Measurements from ENCODE around the gene ABI3. TPM values are rescaled to one million over a fixed set of nuclear protein-coding genes. Genes with fewer than 3 reads are reported as not detected.

ABI3 gene
- total and polyA plus RNA-seq, 4 donors = 4.7 to 8.8 (median 5.5) TPM

DNA sequence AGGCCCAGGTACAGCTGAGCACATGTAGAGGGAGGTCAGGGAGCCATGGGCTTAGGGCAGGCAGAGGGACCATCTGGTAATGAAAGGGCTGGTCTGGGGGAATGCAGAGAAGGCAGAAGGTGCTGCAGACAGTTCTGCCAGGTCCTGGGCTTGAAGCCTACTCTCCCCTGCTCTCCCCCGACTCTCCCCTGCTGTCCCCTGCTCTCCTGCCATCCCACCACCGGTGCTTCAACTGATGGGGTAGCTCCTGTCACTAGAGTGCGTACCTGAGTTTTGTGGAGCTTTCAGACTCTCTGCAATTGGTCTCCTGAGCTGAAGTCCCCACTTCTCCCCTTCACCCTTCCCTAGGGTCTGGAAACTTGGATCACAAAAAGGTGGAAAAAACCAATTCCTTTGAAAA is 57.4 kb downstream of the ABI3 start:
- Histone ChIP-seq H3K36me3 (ENCODE audit: control insufficient read depth in 4 of 4, insufficient read depth in 3 of 4, low read depth in 1 of 4, low read length in 3 of 4) (no peaks in the 10 kb centered on the region), H3K9me3 (ENCODE audit: control insufficient read depth in 4 of 4, low read length in 3 of 4) (no peaks in the 10 kb centered on the region), H3K27me3 (ENCODE audit: control insufficient read depth in 4 of 4, insufficient read depth in 4 of 4, low read length in 3 of 4) (no peaks in the 10 kb centered on the region), H3K4me3 (ENCODE audit: low read depth in 1 of 3, low read length in 3 of 3) (no peak overlapping the region), H3K27ac (ENCODE audit: low read depth in 1 of 2, low read length in 2 of 2) (no peak overlapping the region), H3K9ac (ENCODE audit: low read depth in 1 of 2, low read length in 2 of 2) (no peak overlapping the region), H3K4me1 (ENCODE audit: control insufficient read depth in 4 of 4, insufficient read depth in 4 of 4, low read length in 3 of 4) (no peaks in the 10 kb centered on the region)
- no peak for DNase-seq (ENCODE audit: low spot score)
- WGBS = 75% methylated on average over 3 of the region's 3 CpGs
- TF ChIP-seq RAD21 (IDR thresholded peaks at IDR 0.05) (no peak), HNF4A (conservative IDR thresholded peaks at IDR 0.05) (no peak), FOXA1 (IDR thresholded peaks at IDR 0.05) (no peak), TAF1 (conservative IDR thresholded peaks at IDR 0.05) (no peak), EGR1 (IDR thresholded peaks at IDR 0.05; ENCODE audit: low read depth in 2 of 2) (no peak), SP1 (IDR thresholded peaks at IDR 0.05) (no peak), JUND (IDR thresholded peaks at IDR 0.05) (no peak), GABPA (IDR thresholded peaks at IDR 0.05 in 1 of 2, conservative IDR thresholded peaks at IDR 0.05 in 1 of 2) (no peak), HNF4G (IDR thresholded peaks at IDR 0.05) (no peak)
- TF ChIP-seq, protein P1, sequence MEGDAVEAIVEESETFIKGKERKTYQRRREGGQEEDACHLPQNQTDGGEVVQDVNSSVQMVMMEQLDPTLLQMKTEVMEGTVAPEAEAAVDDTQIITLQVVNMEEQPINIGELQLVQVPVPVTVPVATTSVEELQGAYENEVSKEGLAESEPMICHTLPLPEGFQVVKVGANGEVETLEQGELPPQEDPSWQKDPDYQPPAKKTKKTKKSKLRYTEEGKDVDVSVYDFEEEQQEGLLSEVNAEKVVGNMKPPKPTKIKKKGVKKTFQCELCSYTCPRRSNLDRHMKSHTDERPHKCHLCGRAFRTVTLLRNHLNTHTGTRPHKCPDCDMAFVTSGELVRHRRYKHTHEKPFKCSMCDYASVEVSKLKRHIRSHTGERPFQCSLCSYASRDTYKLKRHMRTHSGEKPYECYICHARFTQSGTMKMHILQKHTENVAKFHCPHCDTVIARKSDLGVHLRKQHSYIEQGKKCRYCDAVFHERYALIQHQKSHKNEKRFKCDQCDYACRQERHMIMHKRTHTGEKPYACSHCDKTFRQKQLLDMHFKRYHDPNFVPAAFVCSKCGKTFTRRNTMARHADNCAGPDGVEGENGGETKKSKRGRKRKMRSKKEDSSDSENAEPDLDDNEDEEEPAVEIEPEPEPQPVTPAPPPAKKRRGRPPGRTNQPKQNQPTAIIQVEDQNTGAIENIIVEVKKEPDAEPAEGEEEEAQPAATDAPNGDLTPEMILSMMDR (IDR thresholded peaks at IDR 0.05; ENCODE audit: low read depth, low read length, missing input control) = no peak
- TF ChIP-seq, protein P2, sequence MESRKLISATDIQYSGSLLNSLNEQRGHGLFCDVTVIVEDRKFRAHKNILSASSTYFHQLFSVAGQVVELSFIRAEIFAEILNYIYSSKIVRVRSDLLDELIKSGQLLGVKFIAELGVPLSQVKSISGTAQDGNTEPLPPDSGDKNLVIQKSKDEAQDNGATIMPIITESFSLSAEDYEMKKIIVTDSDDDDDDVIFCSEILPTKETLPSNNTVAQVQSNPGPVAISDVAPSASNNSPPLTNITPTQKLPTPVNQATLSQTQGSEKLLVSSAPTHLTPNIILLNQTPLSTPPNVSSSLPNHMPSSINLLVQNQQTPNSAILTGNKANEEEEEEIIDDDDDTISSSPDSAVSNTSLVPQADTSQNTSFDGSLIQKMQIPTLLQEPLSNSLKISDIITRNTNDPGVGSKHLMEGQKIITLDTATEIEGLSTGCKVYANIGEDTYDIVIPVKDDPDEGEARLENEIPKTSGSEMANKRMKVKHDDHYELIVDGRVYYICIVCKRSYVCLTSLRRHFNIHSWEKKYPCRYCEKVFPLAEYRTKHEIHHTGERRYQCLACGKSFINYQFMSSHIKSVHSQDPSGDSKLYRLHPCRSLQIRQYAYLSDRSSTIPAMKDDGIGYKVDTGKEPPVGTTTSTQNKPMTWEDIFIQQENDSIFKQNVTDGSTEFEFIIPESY (IDR thresholded peaks at IDR 0.05) = no peak

DNA sequence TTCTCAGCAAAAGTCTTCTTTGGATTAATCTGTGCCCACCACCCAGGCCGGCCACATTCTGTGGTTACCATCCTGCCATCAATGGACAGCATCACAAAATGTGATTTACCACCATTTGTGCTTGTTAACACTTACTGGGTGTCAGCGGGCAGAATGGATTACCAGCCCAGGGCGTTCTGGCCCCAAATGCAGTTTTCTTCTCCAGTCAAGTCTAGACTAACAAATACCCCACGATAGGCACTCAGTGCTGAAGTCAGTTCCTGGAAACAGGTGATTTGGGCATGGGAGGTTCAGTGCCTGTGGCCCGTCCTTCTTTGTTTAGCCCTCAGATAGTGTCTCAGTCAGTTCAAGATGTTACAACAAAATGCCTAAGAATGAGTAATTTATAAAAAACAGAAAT is 58.8 kb downstream of the ABI3 start:
- Histone ChIP-seq H3K9me3 (ENCODE audit: control insufficient read depth in 4 of 4, low read length in 3 of 4) (no peaks in the 10 kb centered on the region), H3K4me3 (ENCODE audit: low read depth in 1 of 3, low read length in 3 of 3) (no peak overlapping the region), H3K9ac (ENCODE audit: low read depth in 1 of 2, low read length in 2 of 2) (no peak overlapping the region), H3K27ac (ENCODE audit: low read depth in 1 of 2, low read length in 2 of 2) (no peak overlapping the region), H3K36me3 (ENCODE audit: control insufficient read depth in 4 of 4, insufficient read depth in 3 of 4, low read depth in 1 of 4, low read length in 3 of 4) (no peaks in the 10 kb centered on the region), H3K27me3 (ENCODE audit: control insufficient read depth in 4 of 4, insufficient read depth in 4 of 4, low read length in 3 of 4) (no peaks in the 10 kb centered on the region), H3K4me1 (ENCODE audit: control insufficient read depth in 4 of 4, insufficient read depth in 4 of 4, low read length in 3 of 4) (no peaks in the 10 kb centered on the region)
- TF ChIP-seq FOXA2 (IDR thresholded peaks at IDR 0.05) (no peak), NR2F2 (IDR thresholded peaks at IDR 0.05) (no peak), RAD21 (IDR thresholded peaks at IDR 0.05) (no peak), YY1 (IDR thresholded peaks at IDR 0.05) (no peak), HNF4A (conservative IDR thresholded peaks at IDR 0.05) (no peak), JUND (IDR thresholded peaks at IDR 0.05) (no peak), SP1 (IDR thresholded peaks at IDR 0.05) (no peak), HNF4G (IDR thresholded peaks at IDR 0.05) (no peak), RXRA (IDR thresholded peaks at IDR 0.05) (no peak)
- TF ChIP-seq, protein P3, sequence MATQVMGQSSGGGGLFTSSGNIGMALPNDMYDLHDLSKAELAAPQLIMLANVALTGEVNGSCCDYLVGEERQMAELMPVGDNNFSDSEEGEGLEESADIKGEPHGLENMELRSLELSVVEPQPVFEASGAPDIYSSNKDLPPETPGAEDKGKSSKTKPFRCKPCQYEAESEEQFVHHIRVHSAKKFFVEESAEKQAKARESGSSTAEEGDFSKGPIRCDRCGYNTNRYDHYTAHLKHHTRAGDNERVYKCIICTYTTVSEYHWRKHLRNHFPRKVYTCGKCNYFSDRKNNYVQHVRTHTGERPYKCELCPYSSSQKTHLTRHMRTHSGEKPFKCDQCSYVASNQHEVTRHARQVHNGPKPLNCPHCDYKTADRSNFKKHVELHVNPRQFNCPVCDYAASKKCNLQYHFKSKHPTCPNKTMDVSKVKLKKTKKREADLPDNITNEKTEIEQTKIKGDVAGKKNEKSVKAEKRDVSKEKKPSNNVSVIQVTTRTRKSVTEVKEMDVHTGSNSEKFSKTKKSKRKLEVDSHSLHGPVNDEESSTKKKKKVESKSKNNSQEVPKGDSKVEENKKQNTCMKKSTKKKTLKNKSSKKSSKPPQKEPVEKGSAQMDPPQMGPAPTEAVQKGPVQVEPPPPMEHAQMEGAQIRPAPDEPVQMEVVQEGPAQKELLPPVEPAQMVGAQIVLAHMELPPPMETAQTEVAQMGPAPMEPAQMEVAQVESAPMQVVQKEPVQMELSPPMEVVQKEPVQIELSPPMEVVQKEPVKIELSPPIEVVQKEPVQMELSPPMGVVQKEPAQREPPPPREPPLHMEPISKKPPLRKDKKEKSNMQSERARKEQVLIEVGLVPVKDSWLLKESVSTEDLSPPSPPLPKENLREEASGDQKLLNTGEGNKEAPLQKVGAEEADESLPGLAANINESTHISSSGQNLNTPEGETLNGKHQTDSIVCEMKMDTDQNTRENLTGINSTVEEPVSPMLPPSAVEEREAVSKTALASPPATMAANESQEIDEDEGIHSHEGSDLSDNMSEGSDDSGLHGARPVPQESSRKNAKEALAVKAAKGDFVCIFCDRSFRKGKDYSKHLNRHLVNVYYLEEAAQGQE (IDR thresholded peaks at IDR 0.05) = no peak
- TF ChIP-seq, protein P4, sequence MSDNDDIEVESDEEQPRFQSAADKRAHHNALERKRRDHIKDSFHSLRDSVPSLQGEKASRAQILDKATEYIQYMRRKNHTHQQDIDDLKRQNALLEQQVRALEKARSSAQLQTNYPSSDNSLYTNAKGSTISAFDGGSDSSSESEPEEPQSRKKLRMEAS (IDR thresholded peaks at IDR 0.05) = no peak
- TF ChIP-seq, protein P2 (IDR thresholded peaks at IDR 0.05) = no peak
- TF ChIP-seq, protein P1 (IDR thresholded peaks at IDR 0.05; ENCODE audit: low read depth, low read length, missing input control) = no peak
- WGBS = 86% methylated on average over 5 of the region's 5 CpGs
- DNase-seq (ENCODE audit: low spot score) = no peak
